HG03575 (cell line): ENCODE data around the gene PHTF1.
"Not testable (repeated sequence)": the region's sequence is repeated elsewhere in the genome, so short reads cannot be mapped to it uniquely, and the experiment has no call there.

Source experiments
- ATAC-seq: cut with Tn5 transposase; IDR thresholded peaks from one replicate; pipeline ENCODE4 v1.9.1; 2021; ENCODE audit not compliant: unreplicated experiment, insufficient number of reproducible peaks, low FRiP score; ENCODE audit errors: extremely low read depth

The PHTF1 gene

DNA sequence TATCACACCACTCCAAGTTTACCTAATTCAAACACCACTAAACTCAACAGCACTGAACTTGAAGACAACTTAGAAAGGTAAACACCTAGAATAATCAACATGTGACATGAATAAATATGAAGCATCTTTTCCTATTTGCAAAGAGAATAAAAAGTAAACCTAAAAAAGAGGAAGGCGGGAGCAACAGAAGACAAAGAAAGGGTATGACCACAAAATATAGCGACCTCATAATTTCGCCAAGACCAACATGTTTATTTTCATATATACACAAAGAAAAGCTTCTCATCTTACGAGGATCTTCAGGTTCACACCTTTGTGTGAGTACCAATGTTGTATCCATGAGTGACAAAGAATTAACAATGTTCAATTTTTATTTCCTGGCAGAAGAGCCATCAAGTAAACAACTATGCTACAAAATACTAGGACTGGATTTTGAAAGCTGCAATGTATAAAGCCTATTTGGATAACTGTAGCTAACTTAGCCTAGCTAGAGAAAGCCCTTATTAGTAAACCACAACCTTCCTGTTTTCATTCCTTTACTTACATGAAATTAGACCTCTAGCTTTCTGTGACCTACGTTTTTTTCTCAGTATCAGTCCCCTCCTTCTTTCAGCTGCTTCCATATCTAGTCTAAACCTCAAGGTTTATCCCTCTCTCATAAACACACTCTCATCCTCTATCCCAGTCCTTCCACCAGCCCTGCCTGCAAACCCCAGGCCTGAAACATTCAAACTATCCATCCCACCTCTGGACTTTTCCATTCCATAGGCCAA, 21.3 kb upstream of the PHTF1 start:
- no peak for ATAC-seq

DNA sequence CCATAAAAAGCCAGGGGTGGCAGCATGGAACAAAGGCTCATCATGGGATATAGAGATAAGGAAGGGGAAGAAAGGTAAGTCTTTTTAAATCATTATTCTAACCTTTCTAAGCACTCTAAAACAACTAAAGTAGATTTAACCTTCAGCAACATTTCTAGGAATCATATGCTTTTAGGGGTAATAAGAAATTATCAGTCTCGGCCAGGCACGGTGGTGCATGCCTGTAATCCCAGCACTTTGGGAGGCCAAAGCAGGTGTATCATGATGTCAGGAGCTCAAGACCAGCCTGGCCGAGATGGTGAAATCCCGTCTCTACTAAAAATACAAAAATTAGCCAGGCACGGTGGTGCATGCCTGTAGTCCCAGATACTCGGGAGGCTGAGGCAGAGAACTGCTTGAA, 20.3 kb upstream of the PHTF1 start:
- no peak for ATAC-seq

DNA sequence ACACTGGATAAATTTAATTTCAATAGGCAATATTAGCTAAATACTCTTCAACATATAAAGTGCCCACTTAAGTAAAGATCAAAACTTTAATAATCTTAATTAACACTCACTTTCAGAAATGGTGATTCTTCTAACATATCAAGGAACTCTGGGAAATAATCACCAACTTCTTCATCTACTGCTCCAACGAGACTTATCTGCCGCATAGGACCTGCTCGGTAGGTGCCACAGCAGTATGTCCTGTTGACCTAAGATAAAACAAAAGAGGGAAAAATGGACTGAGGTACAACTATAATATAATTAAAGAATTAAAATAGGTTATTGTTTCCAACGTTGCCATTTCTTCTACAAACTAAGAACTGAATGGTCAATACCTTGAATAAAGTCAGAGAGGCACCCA, 18.3 kb upstream of the PHTF1 start:
- no peak for ATAC-seq

DNA sequence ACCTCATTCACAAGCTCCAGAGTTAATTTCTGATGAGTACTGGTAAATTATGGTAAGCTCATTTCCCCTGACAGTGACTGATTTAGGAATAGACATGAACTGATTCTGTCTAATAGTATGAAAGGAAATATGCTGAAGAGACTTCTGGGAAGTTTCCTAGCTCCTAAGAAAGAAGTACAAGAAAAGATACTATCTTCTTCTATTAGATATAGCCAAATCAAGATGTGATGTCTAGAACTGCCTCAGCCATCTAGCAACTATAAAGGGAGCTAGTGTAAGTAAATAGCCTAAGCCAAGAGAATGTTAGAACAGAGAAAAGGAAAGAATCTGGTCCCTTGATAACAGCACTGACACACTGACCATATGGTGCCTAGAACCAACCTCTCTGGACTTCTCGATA, 10.7 kb upstream of the PHTF1 start:
- no peak for ATAC-seq

DNA sequence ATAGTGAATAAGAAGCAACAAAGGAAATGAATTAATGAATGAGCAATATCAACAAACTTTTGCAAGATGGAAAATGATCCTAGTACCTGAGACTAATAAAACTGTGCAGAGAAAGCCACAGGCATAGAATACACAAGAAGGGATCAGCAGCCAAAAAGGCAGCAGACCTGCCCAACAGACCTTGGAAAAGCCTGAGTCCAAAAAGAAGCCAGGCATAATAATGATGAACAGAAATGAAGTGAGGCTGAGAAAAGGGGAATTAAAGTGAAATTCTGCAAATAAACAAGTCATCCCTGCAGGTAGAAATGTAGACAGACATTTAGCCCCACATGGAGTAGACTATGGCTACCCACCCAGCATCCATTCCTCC, 10.3 kb upstream of the PHTF1 start:
- ATAC-seq = no peak

DNA sequence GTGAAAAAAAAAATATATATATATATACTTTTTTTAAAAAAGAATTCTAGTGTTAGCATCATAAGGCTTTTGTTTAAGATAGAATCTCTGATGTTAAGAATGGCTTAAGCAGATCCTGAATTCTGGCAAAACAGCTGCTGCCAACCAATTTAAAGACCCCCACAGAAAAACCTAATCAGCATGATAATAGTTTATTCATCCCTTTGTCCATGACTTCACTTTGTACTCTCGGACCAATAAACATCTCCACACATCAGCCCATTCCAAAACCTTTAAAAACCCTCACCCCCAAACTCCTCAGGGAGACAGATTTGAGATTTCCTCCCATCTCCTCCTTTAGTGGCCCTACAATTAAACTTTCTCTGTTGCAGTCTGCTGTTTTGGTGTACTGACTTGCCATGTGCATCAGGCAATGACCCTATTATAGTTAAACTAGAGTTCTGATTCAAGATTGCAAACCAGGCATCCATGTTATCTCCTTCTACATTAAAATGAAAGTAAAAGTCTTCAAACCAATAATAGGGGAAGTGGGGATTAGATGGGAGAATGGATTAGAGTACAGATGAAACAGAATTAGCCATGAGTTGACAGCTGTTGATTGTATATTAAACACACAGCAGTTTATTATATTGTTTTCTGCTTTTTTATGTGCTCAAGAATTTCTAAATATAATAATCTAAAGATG, 9.8 kb upstream of the PHTF1 start:
- ATAC-seq = no peak

DNA sequence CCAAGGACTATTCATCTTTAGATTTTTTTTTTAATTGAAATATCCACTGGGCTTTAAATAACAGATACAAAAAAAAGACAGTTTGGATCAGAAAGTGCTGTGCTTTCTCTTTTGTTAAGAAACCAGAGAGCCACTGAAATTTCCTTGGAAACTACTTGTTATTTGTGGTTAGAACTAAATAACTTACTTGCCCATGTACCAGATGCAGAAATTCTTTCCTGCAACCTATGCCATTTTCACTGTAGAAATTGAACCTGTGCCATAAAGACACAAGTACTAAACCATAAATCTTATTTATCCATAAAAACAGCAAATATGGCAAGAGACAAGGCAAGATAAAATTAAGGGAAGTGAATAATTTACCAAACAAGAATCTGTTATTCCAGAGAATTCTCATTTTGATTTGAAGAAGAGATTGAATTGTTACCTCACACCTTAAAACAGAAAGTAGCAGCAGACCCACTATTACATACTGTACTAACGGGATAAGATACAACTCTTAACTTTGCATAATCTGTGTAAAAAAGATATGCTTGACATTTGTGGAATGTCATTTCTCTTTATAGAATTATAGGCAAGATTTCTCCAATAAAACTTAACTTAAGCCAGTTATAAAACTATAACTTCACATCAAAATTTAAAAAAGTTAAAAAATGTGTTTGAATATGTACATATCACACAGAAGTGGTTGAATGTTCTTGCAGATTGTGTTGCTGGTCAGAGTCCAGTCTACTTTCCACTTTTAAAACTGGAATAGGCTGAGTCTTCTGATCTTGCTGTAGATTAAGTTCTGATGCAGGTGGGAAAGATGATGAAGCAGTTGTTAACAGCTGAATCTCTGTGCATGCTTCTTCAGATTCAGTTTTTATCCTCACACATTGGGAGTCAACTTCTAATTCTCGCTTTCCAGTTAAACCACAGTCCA, 6.3 kb upstream of the PHTF1 start:
- ATAC-seq = no peak

DNA sequence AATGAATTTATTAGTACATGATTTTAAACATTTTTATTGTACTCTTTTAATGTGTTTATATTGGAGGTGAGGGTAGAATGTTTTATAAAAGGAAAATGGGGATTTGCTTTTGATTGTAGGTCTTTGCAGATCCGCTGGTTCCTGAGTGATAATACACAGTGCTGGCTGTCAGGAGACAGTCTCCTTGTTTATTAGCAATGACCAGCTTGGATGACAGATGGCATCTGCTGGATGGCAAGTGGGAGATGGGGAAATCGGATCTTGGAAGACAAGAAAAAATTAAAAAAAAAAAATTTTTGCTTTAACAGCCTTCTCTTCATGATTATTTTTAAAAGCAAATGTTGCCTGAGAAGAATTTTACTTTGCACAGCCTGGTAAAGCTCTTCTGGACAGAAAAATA, 4.4 kb upstream of the PHTF1 start:
- ATAC-seq = no peak

DNA sequence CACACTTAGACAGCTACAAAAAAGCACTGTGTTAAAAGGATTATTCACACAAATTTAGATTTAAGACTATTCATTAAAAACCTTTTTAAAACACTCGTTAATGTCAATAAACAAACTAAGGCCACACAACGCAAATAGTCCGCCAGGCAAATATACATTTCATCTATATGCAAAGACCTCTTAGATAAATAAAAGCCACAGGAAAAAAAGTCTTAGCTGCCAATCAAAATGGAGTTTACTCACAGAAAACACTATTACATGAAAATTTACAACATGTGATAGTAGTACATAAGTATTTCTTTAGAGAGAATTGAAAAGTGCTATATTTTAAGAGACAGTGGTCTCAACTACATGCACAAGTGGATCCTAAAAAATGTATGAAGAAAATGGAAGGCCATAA, 2.7 kb upstream of the PHTF1 start:
- ATAC-seq = no peak

DNA sequence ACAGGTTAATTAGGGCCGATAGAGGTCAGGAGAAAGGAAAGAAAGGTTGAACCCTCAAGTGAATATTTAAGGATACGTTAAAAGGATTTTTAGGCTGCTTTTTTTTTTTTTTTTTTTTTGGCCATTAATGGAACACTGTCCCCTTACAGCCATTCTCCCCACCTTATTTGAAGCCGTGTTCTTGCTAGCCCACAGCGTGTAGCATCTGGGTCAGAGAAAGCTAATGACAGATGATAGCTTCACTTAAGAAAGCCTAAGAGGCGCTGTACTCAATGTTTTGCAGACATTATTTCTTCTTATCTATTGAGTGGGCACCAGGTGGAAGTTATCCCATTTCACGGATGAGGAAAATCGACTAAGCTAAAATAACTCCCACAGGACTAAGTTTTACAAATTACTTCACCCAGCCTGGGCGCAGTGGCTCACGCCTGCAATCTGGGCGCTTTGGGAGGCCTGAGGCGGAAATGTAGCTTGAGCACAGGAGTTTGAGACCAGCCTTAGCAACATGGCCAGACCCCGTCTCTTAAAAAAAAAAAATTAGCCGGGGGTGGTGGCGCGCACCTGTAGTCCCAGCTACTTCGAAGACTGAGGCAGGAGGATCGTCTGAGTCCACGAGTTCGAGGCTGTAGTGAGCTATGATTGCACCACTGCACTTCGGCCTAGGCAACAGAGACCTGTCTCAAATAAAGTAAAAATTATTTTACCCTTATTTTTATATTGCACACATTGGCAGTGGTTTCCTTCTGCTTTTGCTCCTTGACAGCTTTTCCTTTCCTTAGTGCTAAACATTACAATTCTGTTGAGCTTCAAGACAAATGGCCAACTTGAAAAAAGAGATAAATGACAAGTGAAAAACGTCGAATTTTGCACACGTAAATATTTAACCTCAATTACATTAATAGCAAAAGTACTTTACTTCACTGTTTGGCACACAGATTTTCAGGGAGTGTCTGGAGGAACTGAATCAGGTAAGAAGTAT, 1.1 kb upstream of the PHTF1 start:
- ATAC-seq = no peak

DNA sequence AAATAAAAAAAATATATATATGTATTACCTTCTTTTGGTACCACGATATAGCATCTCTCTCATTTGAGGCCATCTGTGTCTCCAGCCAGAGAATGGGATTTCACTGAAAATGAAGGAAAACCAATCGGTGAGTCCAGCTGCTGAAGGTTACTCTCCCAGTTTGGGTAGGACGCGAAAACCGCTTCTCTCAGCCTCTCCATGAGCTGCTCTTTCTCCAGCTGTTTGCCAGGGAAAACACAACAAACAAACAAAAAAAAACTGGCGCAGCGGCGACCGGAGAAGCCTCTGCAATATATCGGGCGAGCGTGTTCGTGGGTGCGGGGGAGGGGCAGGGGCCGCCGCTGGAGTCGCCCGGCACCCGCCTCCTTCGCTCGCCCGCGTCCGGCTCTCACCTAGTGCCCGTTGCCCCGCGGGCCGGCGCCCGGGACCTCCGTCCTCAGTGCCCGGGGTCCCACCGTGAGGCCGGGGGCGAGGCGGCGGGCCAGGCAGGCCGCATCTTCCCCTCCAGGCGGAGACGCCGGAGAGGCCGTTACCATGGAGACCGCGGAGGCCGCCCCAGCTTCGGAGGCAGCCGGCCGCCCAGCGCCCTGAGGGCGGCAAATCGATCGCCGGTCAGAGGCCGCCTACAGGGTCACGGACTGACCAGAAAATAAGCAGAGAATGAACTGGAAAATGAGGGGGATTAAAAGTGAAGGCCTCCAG, 504 bp downstream of the PHTF1 start:
- no peak for ATAC-seq

DNA sequence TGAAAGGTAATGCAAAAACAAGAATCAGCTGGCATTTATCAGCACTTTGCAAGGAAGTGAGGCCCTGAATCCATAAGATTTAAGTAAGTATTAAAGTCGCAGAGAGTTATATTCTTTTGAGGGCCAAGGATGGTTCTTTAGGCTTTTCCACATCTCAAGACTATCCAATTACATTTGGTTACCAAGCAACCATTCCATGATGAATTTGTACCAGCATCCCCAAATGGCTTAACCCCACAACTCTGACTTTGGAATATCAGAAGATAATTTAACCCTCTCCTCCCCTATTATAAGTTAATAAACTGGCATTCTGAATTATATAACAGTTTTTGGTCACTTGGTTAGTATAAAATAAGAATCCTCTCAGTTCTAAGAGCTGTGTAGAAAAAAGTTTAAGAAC, 2.8 kb downstream of the PHTF1 start:
- ATAC-seq = no peak

DNA sequence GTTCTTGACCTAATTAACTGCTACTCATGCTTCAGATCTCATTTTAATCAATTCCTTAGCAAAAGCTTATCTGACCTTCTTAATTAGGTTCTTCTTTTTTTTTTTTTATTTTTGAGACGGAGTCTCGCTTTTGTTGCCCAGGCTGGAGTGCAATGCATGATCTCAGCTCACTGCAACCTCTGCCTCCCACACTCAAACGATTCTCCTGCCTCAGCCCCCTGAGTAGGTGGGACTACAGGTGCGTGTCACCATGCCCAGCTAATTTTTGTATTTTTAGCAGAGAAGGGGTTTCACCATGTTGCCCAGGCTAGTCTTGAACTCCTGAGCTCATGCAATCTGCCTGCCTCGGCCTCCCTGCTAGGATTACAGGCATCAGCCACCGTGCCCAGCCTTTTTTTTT, 6.0 kb downstream of the PHTF1 start:
- not testable (repeated sequence) for ATAC-seq

DNA sequence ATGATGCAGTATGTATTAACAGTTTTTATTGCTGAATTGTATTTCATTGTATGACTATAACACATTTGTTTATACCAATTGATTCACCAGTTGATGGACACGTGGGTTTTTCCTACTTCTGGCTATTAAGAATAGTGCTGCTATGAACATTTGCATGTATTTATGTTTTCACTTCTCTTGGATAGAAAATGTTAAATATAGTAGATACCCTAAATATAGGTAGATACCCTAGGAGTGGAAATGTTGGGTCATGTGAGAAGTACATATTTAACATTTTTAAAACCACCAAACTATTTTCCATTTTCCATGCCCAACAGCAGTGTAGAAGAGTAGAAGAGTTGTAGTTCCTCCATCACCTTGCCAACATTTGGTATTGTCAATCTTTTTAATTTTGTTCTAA, 7.8 kb downstream of the PHTF1 start:
- ATAC-seq = no peak

DNA sequence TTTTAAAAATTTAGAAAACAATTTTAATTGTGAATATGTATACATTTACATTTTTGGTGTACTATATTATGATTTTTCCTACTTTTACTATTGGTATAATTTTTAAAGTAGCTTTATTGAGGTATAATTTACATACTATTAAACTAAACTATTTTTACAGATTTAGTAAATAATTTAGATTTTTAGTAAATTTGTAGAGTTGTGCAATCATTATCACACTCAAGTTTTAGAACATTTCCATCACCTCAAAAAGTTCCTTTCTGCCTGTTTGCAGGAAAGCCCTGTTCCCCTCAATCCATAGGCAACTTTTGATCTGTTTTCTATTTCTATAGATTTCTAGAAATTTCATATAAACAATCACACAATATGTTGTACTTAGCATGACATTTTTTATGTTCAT, 8.2 kb downstream of the PHTF1 start:
- no peak for ATAC-seq

DNA sequence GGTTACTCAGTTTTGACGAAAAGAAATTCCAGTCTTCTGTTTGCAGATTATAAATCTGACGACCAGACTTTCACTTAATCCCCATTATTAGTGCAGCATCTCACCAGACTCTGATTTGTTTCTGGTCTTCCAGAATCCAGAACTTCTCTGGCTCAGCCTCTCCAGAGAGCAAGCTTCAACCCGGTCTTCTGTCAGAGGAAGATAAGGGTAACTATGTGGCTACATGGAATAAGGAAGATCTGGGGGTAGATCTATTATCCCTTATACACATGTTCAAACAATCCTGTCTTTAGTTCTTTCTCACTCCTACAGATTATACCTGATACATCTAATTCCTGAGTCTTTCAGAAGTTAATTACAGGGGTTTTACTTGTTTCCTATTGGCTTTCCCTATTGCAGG, 9.9 kb downstream of the PHTF1 start:
- no peak for ATAC-seq

DNA sequence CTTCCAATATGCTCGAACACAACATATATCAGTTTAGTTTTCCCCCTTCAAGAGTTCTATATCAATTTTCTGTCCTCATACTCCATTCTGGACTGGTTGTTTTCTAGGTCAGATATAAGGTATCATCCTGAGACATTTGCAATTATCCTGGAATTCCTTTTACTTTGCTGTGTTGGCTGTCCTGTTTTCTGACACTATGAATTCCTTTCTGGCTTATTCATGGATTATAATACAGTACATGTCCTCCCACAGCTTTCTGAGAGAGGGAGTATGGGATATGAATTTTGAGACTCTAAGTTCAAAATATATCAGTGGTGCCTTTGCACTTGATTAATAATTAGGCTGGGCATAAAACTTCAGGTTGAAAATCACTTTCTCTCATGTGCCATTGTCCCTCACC, 11.9 kb downstream of the PHTF1 start:
- no peak for ATAC-seq

DNA sequence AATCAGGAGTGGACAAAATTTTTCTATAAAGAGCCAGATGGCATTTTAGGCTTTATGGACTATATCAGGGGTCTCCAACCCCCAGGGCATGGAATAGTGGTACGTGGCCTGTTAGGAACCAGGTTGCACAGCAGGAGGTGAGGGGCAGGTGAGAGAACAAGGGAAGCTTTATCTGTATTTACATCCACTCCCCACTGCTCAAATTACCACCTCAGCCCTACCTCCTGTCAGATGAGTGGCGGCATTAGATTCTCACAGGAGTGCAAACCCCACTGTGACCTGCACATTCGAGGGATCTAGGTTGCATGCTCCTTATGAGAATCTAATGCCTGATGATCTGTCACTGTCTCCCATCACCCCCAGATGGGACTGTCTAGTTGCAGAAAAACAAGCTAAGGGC, 13.9 kb downstream of the PHTF1 start:
- no peak for ATAC-seq
